GM23248 (cell line): ENCODE data around the gene JARID2.

ENCODE experiments used
- EZH2 ChIP-seq: fragments of 200-600 bp; sonication (generic); IDR thresholded peaks from 2 replicates; pipeline ENCODE4 v1.6.1; 2018; ENCODE audit warnings: antibody characterized with exemption, mild to moderate bottlenecking; ENCODE audit not compliant: insufficient read depth, poor library complexity, severe bottlenecking
- EZH2phosphoT487 ChIP-seq: fragments of 200-600 bp; sonication (generic); IDR thresholded peaks from 2 replicates; pipeline ENCODE4 v1.6.1; 2018; ENCODE audit warnings: antibody characterized with exemption, moderate library complexity, mild to moderate bottlenecking, low read depth; ENCODE audit not compliant: insufficient read depth

GRCh38 chr6:15340105-15340601, 94.3 kb downstream of the JARID2 start:
- TF ChIP-seq EZH2: no peak
- TF ChIP-seq EZH2phosphoT487: no peak
